ENCODE measurements around the gene POT1.
A peak's percentile ranks its signal among the peaks of the same experiment; 100 is the strongest.

GRCh38 chr7:124856299-124856888 is 73.2 kb downstream of the POT1 start:
- TF ChIP-seq CTCF (IDR thresholded peaks at IDR 0.05; ENCODE audit: low read depth, low read length) (peak; percentile 77), EZH2phosphoT487 (IDR thresholded peaks at IDR 0.05; ENCODE audit: low read depth) (no peak)

All from OCI-LY3 (cell line).